Prostate gland (tissue), 2 donors: Measurements from ENCODE around the gene LGALS1. TPM values are rescaled to one million over a fixed set of nuclear protein-coding genes. Genes with fewer than 3 reads are reported as not detected.
A peak's percentile ranks its signal among the peaks of the same experiment; 100 is the strongest.

Source experiments
- DNase-seq: peaks from one replicate; pipeline ENCODE4 v3.0.0-alpha.2; 2019; ENCODE audit warnings: low spot score
- H3K27ac ChIP-seq, 2 donors: fragments of 200-600 bp; sonication (generic); 2 replicates each; pipeline ENCODE4 v1.5.1; 2017 to 2019
- H3K27me3 ChIP-seq: fragments of 200-600 bp; sonication (generic); replicated peaks from 2 replicates; pipeline ENCODE4 v1.5.1; 2019; ENCODE audit not compliant: insufficient read depth
- H3K36me3 ChIP-seq, 2 donors: fragments of 200-600 bp; sonication (generic); 1 replicate in 1 of 2; 2 replicates in 1 of 2; pipeline versions ENCODE4 v1.5.1 to v1.8.1; 2017 to 2019
- H3K4me1 ChIP-seq: fragments of 200-600 bp; sonication (generic); replicated peaks from 2 replicates; pipeline ENCODE4 v1.5.1; 2019
- H3K4me3 ChIP-seq, 2 donors: fragments of 200-600 bp; sonication (generic); 2 replicates each; pipeline ENCODE4 v1.5.1; 2017 to 2019
- H3K9me3 ChIP-seq: fragments of 200-600 bp; sonication (generic); 2 replicates; pipeline ENCODE4 v1.5.1; 2017
- POLR2A ChIP-seq: fragments of 450-650 bp; IDR thresholded peaks from one replicate; pipeline ENCODE4 v1.6.1; 2016; ENCODE audit warnings: antibody characterized with exemption, mild to moderate bottlenecking
- POLR2AphosphoS5 ChIP-seq: sonication (generic); formaldehyde crosslinking; IDR thresholded peaks from one replicate; pipeline ENCODE4 v1.6.1; 2017; ENCODE audit warnings: antibody characterized with exemption
- WGBS: methylation state at CpG from one replicate; pipeline ENCODE4 v1.1.5; 2018; 5-methylcytosine and 5-hydroxymethylcytosine counted together
- intact Hi-C: fragments of 100-400 bp; cut with DNase I; formaldehyde crosslinking; loops from one replicate; pipeline ENCODE4 v1.14.2; 2022
- total RNA-seq, 2 donors: library from RNA; depleted of rRNA; stranded (reverse); fragments of >200 nt; gene quantifications; one replicate each; pipeline ENCODE4 v1.1.0, GENCODE V29; 2016
- TF ChIP-seq, protein P1 (sequence below), 4 experiments: fragments of 200-600 bp in 2 of 4; fragments of 450-650 bp in 2 of 4; sonication (generic) in 2 of 4; IDR thresholded peaks; 1 replicate in 3 of 4; 2 replicates in 1 of 4; pipeline ENCODE4 v1.5.1; 2016 to 2019; ENCODE audit warnings: antibody characterized with exemption in 4 of 4, mild to moderate bottlenecking in 2 of 4, moderate library complexity in 2 of 4

The LGALS1 gene
- total RNA-seq, 2 donors from 2014 or later: 365 to 1,063 TPM

DNA sequence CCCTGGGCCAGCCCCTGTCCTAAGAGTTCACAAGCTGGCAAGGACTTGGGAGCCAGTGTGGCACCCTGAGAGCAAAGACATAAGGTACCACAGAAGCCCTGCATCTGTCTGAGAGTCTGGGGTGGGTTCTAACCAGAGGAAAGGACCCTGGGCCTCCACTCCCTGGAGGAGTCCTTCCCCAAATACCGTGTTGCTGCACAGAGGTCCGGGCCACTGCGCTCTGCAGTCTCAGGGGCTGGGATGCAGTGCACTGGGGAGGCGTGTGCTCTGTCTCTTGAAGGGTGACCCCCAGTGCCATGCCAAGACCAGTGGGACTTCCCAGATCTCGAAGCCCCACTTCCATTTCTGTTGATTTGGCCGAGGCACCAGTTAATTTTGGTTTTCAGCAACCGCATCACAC, 40.3 kb upstream of the LGALS1 start:
- no peak overlapping the region for H3K27ac ChIP-seq
- intact Hi-C loops: no loop called here
- no peaks in the 10 kb centered on the region for H3K9me3 ChIP-seq
- WGBS: 85% methylated on average over 7 of the region's 7 CpGs
- TF ChIP-seq, protein P1, sequence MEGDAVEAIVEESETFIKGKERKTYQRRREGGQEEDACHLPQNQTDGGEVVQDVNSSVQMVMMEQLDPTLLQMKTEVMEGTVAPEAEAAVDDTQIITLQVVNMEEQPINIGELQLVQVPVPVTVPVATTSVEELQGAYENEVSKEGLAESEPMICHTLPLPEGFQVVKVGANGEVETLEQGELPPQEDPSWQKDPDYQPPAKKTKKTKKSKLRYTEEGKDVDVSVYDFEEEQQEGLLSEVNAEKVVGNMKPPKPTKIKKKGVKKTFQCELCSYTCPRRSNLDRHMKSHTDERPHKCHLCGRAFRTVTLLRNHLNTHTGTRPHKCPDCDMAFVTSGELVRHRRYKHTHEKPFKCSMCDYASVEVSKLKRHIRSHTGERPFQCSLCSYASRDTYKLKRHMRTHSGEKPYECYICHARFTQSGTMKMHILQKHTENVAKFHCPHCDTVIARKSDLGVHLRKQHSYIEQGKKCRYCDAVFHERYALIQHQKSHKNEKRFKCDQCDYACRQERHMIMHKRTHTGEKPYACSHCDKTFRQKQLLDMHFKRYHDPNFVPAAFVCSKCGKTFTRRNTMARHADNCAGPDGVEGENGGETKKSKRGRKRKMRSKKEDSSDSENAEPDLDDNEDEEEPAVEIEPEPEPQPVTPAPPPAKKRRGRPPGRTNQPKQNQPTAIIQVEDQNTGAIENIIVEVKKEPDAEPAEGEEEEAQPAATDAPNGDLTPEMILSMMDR (IDR thresholded peaks at IDR 0.05): no peak
- TF ChIP-seq POLR2A (no peak), POLR2AphosphoS5 (no peak)
- no peaks in the 10 kb centered on the region for H3K4me1 ChIP-seq
- DNase-seq: no peak
- H3K27me3 ChIP-seq: no peaks in the 10 kb centered on the region
- H3K36me3 ChIP-seq: no peaks in the 10 kb centered on the region
- no peak overlapping the region for H3K4me3 ChIP-seq

DNA sequence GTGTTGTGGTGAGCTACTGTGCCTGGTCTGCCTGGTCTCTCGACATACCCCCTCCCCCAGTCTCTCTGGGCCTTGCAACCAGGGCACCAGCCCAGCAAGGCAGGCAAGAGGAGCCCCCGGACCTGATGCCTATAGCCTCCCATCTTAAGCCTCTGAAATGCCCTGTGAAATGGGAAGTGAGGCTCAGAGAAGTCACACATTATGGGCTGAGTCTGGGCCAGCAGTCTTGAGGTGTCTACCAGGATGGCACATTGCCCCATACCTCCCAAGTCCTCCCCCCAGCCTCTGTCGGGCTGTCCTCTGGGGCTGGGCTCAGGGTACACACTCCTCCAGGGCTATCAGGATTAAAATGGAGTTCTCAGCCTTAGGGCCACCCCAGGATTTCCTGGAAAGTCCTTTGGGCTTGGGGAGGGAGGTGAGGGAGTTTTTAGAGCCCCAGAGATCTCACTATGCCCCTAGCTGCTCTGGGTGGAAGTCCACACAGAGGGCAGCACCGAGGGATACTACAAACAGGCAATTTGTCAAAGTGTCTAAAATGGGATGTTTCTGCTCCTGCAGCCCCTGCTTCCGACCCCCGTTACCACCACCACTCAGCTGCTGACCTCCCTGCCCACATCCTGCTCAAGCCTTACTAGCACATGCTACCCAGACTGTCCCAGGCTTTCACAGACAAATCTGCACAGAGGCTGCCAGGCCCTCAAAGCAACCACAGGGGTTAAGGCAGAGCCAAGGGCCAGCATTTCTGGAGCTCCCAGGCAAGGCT, 39.1 kb upstream of the LGALS1 start:
- Histone ChIP-seq H3K27ac (no peak overlapping the region), H3K27me3 (no peaks in the 10 kb centered on the region), H3K36me3 (no peaks in the 10 kb centered on the region), H3K4me3 (no peak overlapping the region), H3K4me1 (no peaks in the 10 kb centered on the region), H3K9me3 (no peaks in the 10 kb centered on the region)
- TF ChIP-seq POLR2AphosphoS5: no peak
- TF ChIP-seq, protein P1 (IDR thresholded peaks at IDR 0.05): peak in 1 of 4 experiments; percentile 19
- intact Hi-C loops: no loop called here
- no peak for DNase-seq
- 74% methylated on average over 6 of the region's 6 CpGs for WGBS

DNA sequence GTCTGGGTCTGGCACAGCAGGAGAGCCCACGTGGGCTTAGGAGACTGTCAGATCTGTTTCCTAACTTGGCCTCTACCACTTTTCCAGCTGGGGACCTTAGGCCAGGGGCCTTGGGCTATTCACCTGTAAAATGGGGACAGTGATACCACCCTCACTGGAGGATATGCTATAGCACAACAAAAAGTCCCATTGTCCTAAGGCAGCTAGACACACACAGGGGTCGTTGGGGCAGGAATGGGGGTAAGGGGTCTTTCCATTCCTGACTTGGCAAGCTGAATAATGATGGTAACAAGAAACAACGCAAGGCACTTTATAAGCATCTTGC, 38.5 kb upstream of the LGALS1 start:
- intact Hi-C loops: no loop called here
- Histone ChIP-seq H3K4me3 (no peak overlapping the region), H3K36me3 (no peaks in the 10 kb centered on the region), H3K27ac (no peak overlapping the region), H3K4me1 (no peaks in the 10 kb centered on the region), H3K27me3 (no peaks in the 10 kb centered on the region), H3K9me3 (no peaks in the 10 kb centered on the region)
- no peak for DNase-seq
- 69% methylated on average over 3 of the region's 3 CpGs for WGBS
- TF ChIP-seq POLR2AphosphoS5: no peak
- TF ChIP-seq POLR2A: no peak
- TF ChIP-seq, protein P1 (IDR thresholded peaks at IDR 0.05): no peak

DNA sequence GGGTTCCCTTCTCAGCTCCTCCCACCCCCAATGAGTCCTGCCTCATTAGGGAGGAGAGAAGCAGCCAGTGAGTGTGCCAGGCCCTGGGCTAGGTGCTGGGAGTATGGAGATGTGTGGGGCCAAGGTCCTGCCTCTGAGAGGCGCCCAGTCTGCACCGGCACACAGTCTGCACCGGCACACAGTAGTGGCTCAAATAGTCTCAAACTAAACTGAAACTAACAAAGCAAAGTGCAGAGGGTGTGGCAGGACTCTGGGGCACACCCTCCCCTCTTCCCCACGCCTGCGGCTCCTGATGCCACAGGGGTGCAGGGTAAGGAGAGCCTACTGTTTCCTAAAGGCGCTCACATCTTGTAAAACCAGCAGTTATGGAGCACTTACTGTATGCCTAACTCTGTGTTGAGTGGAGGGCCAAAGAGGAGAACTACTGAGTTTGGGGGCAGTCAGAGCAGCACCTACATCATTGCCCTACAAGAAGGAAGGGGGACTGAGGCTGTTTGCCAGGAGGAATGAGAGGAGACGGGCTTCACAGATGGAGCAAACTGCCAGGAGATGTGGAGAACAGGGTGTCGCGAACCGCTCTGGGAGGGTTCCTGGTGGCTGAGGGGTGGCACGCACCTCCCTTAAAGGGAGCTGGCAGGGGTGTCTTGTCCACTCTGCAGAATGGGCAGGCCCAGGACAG, 36.9 kb upstream of the LGALS1 start:
- Histone ChIP-seq H3K27me3 (no peaks in the 10 kb centered on the region), H3K9me3 (no peaks in the 10 kb centered on the region), H3K4me3 (peak overlapping the region; percentile 57), H3K4me1 (no peaks in the 10 kb centered on the region), H3K36me3 (no peaks in the 10 kb centered on the region), H3K27ac (peak overlapping the region; percentile 73 to 80)
- intact Hi-C loops: no loop called here
- TF ChIP-seq POLR2A: no peak
- TF ChIP-seq, protein P1 (IDR thresholded peaks at IDR 0.05): no peak
- no peak for TF ChIP-seq POLR2AphosphoS5
- no peak for DNase-seq
- 50% methylated on average over 11 of the region's 11 CpGs for WGBS
